Stimulated activated CD4-positive, alpha-beta T cell treated with anti-CD3 and anti-CD28 coated beads, Interleukin-1b, Interleukin-23, amount 100 ng/mL, for 48 hours (primary cell): ENCODE data around the gene SHD.
"Not testable (repeated sequence)": the region's sequence is repeated elsewhere in the genome, so short reads cannot be mapped to it uniquely, and the experiment has no call there.

ENCODE experiments used
- DNase-seq: peaks from one replicate; pipeline ENCODE4 v3.0.0-alpha.2; 2020

Gene SHD, protein sequence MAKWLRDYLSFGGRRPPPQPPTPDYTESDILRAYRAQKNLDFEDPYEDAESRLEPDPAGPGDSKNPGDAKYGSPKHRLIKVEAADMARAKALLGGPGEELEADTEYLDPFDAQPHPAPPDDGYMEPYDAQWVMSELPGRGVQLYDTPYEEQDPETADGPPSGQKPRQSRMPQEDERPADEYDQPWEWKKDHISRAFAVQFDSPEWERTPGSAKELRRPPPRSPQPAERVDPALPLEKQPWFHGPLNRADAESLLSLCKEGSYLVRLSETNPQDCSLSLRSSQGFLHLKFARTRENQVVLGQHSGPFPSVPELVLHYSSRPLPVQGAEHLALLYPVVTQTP

DNA sequence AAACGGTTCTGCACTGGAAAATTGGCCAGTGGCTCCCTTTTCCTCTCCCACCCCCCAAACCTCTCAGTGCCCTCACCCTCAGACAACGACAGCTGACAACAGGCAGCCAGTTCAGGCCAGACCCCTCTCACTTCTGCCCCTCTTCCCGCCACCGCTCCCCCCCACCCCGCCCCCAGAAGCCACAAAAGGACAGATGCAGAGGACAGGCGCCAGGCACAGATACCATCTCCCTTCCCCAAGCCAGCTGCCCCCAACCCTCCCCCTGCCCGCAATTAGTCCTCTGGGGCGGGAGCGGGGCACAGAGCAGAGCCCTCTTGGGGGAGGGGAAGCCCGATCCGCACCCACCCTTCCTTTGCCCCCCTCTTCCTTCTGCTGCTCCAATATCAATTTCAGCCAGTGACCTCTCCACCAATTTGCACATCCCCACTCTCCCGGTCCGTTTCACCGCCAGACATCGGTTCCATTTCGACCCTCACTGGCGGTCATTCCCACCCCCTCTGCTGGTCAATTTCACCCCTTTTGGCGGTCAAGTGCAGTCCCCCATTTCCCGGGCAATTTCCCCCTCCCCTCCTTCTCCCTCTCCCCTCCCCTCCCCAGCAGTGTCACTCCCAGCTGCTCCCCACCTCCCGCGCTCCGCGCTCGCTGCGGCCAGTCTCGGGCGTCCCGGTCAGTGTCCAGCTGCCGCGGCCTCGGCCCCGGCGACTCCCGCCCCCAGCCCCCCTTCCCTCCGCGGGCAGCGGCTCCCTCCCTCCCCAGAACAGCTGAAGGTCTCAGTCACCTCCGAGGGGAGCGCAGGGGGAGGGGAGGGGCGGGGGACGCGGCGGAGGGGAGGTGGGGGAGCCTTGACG is at the start of gene SHD:
Gene SHD (plus strand): TSS at position 848 of the 848 bp plus-strand sequence. CDS start 798 bp downstream, outside the sequence.
- DNase-seq: no peak

DNA sequence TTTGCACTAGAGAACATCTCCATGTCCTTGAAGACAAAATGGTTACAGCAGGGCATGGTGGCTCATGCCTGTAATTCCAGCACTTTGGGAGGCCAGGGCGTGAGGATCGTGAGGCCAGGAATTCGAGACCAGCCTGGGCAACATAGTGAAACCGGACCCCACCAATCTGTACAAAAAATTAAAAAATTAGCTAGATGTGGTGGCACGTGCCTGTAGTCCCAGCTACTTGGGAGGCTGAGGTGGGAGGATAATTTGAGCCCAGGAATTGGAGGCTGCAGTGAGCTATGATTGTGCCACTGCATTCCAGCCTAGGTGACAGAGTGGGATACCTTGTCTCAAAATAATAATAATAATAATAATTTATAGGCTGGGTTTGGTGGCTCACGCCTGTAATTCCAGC is 48.8 kb upstream of the SHD start:
- not testable (repeated sequence) for DNase-seq

DNA sequence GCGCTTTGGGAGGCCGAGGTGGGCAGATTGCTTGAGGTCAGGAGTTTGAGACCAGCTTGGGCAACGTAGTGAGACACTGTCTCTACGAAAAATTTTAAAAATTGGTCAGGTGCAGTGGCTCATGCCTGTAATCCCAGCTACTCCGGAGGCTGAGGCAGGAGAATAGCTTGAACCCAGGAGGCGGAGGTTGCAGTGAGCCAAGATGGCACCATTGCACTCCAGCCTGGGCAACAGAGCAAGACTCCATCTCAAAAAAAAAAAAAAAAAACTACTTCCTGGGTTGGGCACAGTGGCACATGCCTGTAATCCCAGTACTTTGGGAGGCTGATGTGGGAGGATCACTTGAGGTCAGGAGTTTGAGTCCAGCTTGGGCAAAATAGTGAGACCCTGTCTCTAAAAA is 47.5 kb upstream of the SHD start:
- not testable (repeated sequence) for DNase-seq

DNA sequence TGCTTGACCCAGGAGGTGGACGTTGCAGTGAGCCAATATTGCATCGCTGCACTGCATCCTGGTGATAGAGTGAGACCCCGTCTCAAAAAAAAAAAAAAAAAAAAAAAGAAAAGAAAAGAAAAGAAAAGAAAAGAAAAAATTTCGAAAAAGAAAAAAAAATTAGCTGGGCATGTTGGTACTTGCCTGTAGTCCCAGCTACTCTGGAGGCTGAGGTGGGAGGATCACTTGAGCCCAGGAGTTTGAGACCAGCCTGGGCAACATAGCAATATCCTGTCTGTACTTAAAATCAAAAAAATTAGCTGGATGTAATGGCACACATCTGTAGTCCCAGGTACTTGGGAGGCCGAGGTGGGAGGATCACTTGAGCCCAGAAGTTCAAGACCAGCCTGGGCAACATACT is 46.9 kb upstream of the SHD start:
- not testable (repeated sequence) for DNase-seq

DNA sequence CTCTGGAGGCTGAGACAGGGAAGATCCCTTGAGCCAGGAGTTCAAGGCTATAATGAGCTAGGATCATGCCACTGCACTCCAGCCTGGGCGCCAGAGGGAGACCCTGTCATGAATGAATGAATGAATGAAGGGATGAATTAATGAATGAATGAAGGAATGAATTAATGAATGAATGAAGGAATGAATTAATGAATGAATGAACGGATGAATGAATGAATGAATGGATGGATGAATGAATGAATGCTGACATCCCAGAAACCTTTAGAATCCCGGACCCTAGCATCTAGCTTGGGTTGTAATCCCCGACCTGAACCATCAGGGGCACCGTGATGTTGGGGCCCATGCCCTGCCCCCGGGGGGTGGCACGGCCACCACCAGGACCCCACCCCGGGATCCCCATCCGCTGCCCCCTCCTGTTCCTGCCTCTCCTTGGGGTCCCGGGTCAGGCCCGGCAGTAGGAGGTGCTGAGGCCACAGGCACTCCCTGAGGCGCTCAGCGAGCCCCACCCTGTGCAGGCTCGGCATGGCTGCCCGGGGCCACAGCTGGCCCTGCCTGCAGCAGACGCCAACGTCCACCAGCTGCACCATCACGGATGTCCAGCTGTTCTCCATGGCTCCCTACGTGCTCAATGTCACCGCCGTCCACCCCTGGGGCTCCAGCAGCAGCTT is 46.3 kb upstream of the SHD start:
- no peak for DNase-seq

DNA sequence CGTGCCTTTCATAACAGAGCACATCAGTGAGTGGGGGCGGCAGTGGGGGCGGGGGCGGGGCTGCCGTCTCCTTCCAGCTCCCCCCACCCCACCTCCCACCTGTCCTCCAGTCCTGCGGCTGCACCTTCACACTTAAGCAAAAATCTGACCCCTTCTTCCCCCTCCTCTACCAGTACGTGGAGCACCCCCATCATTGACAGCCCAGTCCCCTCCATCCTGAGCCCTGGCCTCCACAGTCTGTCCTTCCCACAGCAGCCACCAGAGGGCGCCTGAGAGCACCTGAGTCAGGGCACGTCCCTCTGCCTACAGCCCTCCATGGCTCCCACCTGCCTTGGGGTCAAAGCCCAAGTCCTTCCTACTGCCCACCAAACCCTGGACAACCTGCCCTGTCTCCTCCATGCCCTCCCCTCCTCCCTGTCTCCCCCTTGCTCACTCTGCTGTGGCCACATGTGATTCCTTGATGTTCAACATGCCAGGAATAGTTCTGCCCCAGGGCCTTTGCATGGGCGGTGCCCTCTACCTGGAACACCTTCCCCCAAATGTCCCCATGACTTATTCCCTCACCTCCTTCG is 45.7 kb upstream of the SHD start:
- DNase-seq: peak; percentile 78

DNA sequence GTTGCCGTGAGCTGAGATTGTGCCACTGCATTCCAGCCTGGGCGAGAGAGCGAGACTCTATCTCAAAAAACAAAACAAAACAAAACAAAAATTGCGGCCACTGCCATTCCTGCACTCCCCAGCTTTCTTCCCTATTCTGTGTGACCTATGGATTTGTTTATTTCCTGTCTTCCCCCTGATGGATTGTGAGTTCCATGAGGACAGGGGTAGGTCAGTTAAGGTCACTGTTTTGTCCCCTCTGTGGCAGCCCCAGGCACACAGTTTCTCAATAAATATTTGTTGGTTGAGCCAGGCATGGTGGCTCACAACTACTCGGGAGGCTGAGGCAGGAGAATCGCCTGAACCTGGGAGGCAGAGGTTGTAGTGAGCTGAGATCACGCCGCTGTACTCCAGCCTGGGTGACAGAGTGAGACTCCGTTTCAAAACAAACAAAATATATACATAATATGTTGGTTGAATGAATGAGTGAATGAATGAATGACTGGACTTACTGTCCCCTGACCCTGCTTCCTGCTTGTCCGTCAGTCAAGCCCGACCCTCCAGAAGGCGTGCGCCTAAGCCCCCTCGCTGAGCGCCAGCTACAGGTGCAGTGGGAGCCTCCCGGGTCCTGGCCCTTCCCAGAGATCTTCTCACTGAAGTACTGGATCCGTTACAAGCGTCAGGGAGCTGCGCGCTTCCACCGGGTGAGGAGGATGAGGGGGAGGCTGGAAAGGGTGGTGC is 44.8 kb upstream of the SHD start:
- no peak for DNase-seq

DNA sequence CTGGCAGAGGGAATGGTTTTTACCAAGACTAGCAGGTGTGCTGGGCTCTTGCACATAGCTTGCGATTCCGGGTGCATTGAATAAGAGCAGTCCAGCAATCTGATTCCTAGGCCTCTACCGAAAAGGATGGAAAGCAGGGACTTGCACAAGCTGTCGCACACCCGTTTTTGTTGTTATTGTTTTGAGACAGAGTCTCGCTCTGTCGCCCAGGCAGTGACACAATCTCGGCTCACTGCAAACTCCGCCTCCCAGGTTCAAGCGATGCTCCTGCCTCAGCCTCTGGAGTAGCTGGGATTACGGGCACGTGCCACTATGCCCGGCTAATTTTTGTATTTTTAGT is 44.2 kb upstream of the SHD start:
- DNase-seq: no peak

DNA sequence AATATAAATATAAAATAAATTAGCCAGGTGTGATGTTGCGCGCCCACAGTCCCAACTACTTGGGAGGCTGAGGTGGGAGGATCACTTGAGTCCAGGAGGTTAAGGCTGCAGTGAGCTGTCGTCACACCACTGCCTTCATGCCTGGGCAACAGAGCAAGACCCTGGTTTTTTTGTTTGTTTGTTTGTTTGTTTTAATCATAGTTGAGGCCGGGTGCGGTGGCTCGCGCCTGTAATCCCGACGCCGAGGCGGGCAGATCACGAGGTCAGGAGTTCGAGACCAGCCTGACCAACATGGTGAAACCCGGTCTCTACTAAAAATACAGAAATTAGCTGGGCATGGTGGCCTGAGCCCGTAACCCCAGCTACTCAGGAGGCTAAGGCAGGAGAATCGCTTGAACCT is 41.6 kb upstream of the SHD start:
- not testable (repeated sequence) for DNase-seq

DNA sequence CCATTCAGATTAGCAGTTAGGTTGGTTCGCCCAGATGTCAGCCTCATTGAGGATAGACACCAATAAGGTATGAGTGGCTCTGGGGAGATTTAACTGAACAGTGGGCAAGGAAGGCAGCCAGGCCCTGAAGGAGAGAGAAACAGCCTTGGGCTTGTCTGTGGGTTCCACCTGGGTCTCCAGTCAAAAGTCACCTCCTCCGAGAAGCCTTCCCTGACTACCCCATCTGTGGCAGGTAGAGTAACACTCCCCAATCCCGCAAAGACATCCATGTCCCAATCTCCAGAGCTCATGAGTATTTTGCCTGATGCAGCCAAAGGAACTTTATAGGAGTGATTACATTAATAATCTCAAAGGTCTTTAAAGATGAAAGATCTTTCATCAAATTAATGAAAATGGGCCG is 40.2 kb upstream of the SHD start:
- no peak for DNase-seq

DNA sequence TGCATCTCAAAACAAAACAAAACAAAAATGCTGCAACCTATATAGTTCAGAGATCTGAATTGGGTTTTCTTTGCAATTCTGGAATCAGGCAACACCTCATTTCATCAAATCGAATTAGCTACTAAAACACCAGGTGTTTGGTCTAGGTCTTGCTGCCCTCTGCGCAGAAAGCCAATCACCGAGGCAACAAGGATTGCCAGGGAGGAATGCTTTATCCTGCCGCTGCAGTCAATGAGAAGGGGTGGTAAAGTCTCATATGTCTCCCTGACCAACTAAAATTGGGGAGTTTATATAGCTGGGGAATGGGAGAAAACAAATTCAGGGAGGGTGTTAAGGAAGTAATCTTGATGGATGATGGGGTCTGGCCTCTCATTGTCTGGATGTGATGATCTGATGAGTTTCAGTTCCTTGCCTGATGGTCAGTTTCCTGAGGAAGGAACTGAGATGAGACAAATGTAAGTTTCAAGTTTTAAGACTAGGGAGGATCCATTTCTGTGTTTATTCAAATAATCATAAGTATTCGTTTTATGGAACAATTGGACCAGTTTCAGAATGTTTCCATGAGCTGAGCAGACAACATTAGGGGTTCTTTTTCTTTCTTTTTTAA is 37.1 kb upstream of the SHD start:
- no peak for DNase-seq

DNA sequence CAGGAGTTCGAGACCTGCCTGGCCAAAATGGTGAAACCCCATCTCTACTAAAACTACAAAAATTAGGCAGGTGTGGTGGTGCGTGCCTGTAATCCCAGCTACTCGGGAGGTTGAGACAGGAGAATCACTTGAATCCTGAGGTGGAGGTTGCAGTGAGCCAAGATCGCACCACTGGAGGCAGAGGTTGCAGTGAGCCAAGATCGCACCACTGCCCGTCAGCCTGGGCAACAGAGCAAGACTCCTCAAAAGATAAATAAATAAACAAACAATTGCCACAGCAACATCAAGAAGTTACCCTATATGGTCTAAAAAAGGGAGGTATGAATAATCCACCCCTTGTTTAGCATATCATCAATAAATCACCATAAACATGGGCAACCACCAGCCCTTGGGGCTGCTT is 33.1 kb upstream of the SHD start:
- DNase-seq: not testable (repeated sequence)

DNA sequence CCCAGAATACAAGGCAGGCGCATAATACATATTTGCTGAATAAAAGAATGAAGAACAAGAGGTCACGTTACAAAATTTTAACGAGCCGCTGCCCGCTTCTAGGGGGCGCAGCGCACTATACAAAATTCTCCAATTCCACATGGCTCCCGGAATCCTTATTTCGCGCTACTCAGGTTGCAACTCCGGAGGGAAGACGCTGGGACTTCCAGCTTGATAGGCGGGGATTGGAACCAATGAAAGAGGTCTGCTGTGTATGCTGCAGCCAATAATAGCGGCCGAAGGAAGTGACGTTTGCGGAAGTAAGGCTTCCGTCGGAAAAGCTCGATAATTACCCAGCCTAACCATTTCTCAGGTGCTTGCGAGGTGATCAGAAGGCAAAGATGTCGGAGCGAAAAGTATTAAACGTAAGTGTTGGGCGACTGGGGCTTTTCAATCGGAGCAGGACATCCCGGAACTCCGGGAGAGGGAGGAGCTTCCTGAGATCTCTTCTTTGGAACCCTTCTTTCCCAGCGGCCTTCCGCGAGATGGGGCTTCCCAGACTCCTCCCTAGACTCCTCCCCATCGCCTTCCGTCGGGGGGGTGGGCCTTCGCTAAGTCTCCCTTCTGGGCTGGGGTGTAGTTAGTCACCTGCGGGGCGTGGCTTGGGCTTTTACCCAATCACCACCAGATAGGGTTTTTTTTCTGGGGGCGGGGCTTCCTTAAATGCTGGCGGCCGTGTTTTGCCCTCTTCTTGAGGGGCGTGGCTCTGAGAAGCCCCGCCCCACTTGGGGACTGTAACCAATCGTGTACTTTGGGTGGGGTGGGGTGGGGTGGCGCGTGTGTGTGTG is 32.1 kb upstream of the SHD start, which contains the start of gene YJU2:
Gene YJU2 (plus strand): TSS at position 314 of the 827 bp plus-strand sequence. CDS start 67 bp downstream, at position 381.
- DNase-seq: peak; percentile 99

DNA sequence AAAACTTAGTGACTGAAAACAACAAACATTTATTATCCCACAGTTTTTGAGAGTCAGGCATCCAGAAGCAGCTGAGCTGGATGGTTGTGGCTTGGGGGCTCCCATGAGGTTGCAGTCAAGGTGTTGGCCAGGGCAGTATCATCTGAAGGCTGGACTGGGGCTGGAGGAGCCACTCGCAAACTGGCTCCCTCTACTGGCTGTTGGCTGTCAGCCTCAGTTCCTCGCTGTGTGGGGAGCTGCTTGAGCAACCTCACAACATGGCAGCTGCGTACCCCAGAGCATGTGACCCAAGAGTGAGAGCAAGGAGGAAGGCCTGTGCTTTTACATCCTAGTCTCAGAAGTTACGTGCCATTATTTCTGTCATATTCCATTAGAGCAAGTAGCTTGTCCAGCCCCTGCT is 22.5 kb upstream of the SHD start:
- no peak for DNase-seq

DNA sequence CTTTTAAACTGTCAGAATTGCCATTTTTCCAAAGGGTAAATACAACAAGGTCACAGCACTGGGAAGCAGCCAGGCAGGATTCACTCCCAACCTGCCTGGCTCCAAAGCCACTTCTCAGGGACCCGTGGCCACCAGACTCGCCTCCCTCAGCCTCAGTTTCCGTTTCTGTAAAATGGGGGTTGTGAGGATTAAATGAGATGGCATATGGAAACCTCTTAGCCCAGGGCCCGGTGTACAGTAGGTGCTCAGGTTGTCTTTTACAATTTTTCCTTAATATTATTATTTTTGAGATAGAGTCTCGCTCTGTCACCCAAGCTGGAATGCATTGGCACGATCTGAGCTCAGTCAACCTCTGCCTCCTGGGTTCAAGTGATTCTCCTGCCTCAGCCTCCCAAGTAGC is 22.0 kb upstream of the SHD start:
- DNase-seq: no peak

DNA sequence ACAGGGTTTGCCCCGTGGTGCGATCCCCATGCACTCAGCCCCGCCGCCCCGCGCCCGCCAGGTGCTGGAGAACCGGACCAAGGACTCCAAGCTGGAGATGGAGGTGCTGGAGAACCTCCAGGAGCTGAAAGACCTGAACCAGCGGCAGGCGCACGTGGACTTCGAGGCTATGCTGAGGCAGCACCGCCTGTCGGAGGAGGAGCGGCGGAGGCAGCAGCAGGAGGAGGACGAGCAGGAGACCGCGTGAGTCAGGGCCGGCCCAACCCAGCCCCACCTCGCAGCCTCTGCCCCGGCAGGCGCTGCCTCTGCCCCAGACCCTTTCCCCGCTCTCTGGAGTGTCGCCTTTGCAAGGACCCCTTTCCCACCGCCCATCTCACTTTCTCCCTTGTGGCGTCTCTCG is 20.9 kb upstream of the SHD start:
- DNase-seq: no peak

DNA sequence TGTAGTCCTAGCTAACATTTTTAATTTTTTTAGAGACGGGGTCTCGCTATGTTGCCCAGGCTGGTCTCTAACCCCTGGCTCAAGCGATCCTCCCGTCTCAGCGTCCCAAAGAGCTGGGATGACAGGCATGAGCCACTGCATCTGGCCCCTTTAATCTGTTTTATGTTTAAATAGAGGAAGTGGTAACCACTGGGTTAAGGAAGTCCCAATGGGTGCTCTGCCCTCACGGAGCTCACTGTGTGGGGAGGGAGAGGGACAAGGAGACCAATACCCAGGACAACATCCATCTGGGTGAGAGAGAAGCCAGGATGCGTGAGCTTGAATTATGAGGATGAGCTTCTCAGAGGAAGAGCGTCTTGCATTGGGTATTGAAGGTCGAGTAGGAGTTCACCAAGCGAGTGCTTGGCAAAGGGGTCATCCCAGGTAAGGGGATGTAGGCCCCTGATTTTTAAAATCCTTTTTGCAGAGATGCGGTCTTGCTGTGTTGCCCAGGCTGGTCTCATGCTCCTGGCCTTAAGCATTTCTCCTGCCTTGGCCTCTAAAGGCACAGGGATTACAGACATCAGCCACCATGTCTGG is 18.4 kb upstream of the SHD start:
- no peak for DNase-seq

DNA sequence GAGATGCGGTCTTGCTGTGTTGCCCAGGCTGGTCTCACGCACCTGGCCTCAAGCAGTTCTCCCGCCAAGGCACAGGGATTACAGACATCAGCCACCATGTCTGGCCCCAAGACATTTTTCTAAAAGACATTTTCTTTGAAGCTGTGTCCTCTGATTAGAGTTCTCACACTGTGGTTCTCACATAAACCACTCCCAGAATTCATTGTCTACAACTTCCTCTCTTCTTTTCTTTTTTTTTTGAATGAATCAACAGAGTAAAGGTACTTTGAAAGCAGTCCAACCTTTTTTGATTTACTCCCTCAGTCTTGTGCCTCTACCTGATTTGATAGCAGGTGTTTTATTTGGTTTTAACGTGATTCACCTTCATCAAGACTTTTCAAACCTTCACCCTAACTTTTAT is 14.3 kb upstream of the SHD start:
- DNase-seq: no peak

DNA sequence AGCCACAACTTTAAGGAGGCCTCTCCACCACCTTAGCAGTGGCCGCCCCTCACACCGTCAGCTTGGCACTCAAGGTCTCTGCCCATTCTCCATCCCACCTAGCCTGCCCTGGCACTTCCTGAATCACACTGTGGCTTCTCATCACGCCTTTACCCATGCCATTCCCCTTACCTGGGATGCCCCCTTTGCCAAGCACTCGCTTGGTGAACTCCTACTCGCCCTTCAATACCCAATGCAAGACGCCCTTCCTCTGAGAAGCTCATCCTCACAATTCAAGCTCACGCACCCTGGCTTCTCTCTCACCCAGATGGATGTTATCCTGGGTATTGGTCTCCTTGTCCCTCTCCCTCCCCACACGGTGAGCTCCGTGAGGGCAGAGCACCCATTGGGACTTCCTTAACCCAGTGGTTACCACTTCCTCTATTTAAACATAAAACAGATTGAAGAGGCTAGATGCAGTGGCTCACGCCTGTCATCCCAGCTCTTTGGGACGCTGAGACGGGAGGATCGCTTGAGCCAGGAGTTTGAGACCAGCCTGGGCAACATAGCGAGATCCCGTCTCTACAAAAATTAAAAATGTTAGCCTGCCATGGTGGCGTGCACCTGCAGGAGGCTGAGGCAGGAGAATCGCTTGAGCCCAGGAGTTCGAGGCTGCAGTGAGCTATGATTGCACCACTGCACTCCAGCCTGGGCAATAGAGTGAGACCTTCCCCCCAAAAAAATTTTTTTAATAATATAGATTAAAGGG is 12.6 kb upstream of the SHD start:
- no peak for DNase-seq
